ENCODE measurements around the gene P3H4.

- TF ChIP-seq CTCF (optimal IDR thresholded peaks at IDR 0.05 in 1 of 3, IDR thresholded peaks at IDR 0.05 in 1 of 3, conservative IDR thresholded peaks at IDR 0.05 in 1 of 3; ENCODE audit: extremely low read depth in 1 of 3, insufficient read depth in 2 of 3, low read length in 3 of 3) (no peak), EZH2 (IDR thresholded peaks at IDR 0.05; ENCODE audit: low read length) (no peak)
Measured at GRCh38 chr17:41775394-41776226, 36.1 kb downstream of the P3H4 start.
